GM12878 (cell line): ENCODE results near the gene SLC39A2. TPM values are rescaled to one million over a fixed set of nuclear protein-coding genes. Genes with fewer than 3 reads are reported as not detected.

ENCODE experiments used
- ATAC-seq: fragments of 200-7000 bp; cut with Tn5 transposase; 3 replicates; pipeline ENCODE4 v1.9.1; 2020; ENCODE audit warnings: mild to moderate bottlenecking, moderate library complexity
- BruUV-seq: library from RNA; stranded (reverse); fragments of 400-500 nt; replicated peaks from 2 replicates; lab custom pipeline; 2021; lab: Mats Ljungman, UMichigan
- CTCF ChIA-PET: fragments of 300-600 bp; sonication (Branson Sonifier 250); formaldehyde crosslinking; extraction: SDS; loops from one replicate; lab custom pipeline; 2021; ENCODE audit warnings: inconsistent platforms; lab: Yijun Ruan, JAX
- POLR2A ChIA-PET: fragments of 350-600 bp; formaldehyde crosslinking; extraction: SDS; loops from one replicate; lab custom pipeline; 2021; ENCODE audit warnings: inconsistent platforms; lab: Charles Lee
- RAD21 ChIA-PET: fragments of 300-600 bp; sonication (Branson Sonifier 250); formaldehyde crosslinking; loops from one replicate; lab custom pipeline; 2023; ENCODE audit warnings: antibody characterized with exemption; ENCODE audit not compliant: unreplicated experiment; lab: Charles Lee
- SMC1A ChIA-PET: fragments of 300-600 bp; sonication (Branson Sonifier 250); formaldehyde crosslinking; loops from one replicate; lab custom pipeline; 2023; ENCODE audit not compliant: unreplicated experiment, uncharacterized antibody; lab: Charles Lee
- DNase-seq: peaks from one replicate; pipeline ENCODE4 v3.0.0-alpha.2; 2011; ENCODE audit warnings: low read depth, low spot score
- FAIRE-seq: peaks from 3 replicates; lab custom pipeline; 2011; peaks lifted over from hg19 to GRCh38; lab: Jason Lieb, UNC
- H2AFZ ChIP-seq: 2 replicates; pipeline ENCODE4 v1.6.0; 2011; ENCODE audit warnings: low read depth, low read length, control low read depth; ENCODE audit not compliant: control insufficient read depth
- H3K27ac ChIP-seq: 2 replicates; pipeline ENCODE4 v1.5.1; 2011; ENCODE audit warnings: control low read depth; ENCODE audit not compliant: control insufficient read depth, insufficient read depth
- H3K27me3 ChIP-seq, 2 experiments: replicated peaks in 1 of 2; 2 replicates each; pipeline versions ENCODE4 v1.6.0 to v1.6.1; 2011; ENCODE audit warnings: low read length in 1 of 2; ENCODE audit not compliant: control insufficient read depth in 2 of 2, insufficient read depth in 2 of 2
- H3K36me3 ChIP-seq, 2 experiments: 2 replicates each; pipeline ENCODE4 v1.5.1; 2011; ENCODE audit warnings: low read length in 1 of 2; ENCODE audit not compliant: control insufficient read depth in 2 of 2, insufficient read depth in 2 of 2
- H3K4me1 ChIP-seq: 2 replicates; pipeline ENCODE4 v1.6.1; 2011; ENCODE audit warnings: mild to moderate bottlenecking, low read length, moderate library complexity, mixed read lengths; ENCODE audit not compliant: control insufficient read depth, insufficient read depth
- H3K4me2 ChIP-seq: 2 replicates; pipeline ENCODE4 v1.6.0; 2011; ENCODE audit warnings: control low read depth; ENCODE audit not compliant: control insufficient read depth, insufficient read depth
- H3K4me3 ChIP-seq: fragments of 200-600 bp; sonication (generic); 2 replicates; pipeline ENCODE4 v1.5.1; 2016
- H3K79me2 ChIP-seq: 2 replicates; pipeline ENCODE4 v1.6.0; 2011; ENCODE audit warnings: low read length; ENCODE audit not compliant: control insufficient read depth, insufficient read depth
- H3K9ac ChIP-seq: 2 replicates; pipeline ENCODE4 v1.8.0; 2011; ENCODE audit warnings: low read length, control low read depth, mixed read lengths; ENCODE audit not compliant: control insufficient read depth, insufficient read depth
- H3K9me3 ChIP-seq: replicated peaks from 3 replicates; pipeline ENCODE4 v1.5.1; 2011; ENCODE audit warnings: mild to moderate bottlenecking, low read length; ENCODE audit not compliant: control insufficient read depth, insufficient read depth
- H4K20me1 ChIP-seq: 2 replicates; pipeline ENCODE4 v1.6.0; 2011; ENCODE audit not compliant: control insufficient read depth, insufficient read depth
- JUNB ChIP-seq: IDR thresholded peaks from 2 replicates; pipeline ENCODE4 v1.6.1; 2016; ENCODE audit warnings: antibody characterized with exemption, mild to moderate bottlenecking
- PRDM15 ChIP-seq: fragments of 450-650 bp; formaldehyde crosslinking; IDR thresholded peaks from 2 replicates; pipeline ENCODE4 v1.4.0; 2020; ENCODE audit warnings: mild to moderate bottlenecking, moderate library complexity
- SMAD1 ChIP-seq: fragments of 450-650 bp; IDR thresholded peaks from 2 replicates; pipeline ENCODE4 v1.6.1; 2018; ENCODE audit warnings: mild to moderate bottlenecking, low read depth; ENCODE audit not compliant: partially characterized antibody
- WGBS: methylation state at CpG from one replicate; pipeline ENCODE4 v1.1.6; 2016; ENCODE audit warnings: low lambda C conversion rate; ENCODE audit not compliant: insufficient replicate concordance, insufficient coverage; ENCODE audit errors: missing lambda C conversion rate; 5-methylcytosine and 5-hydroxymethylcytosine counted together
- in situ Hi-C: fragments of 300-500 bp; cut with MboI; formaldehyde crosslinking; loops from 9 replicates; pipeline ENCODE4 v1.14.3; 2018; ENCODE audit warnings: mixed read lengths
- intact Hi-C: fragments of 100-400 bp; cut with micrococcal nuclease; formaldehyde crosslinking; loops from one replicate; pipeline ENCODE4 v1.14.2; 2022; ENCODE audit not compliant: unreplicated experiment
- polyA plus RNA-seq, 11 experiments: library from polyadenylated mRNA; depleted of rRNA in 4 of 11; unstranded in 6 of 11; stranded (reverse) in 5 of 11; fragments of >200 nt; fragmentation: Nextera tagmentation in 4 of 11; fragmentation: Illumina TruSeq in 1 of 11; extraction: Ambion mirVana in 4 of 11; extraction: Trizol in 1 of 11; gene quantifications; 1 replicate in 1 of 11; 2 replicates in 10 of 11; pipeline versions ENCODE4 v1.2.1 to v1.2.3, GENCODE V29; 2011 to 2016; ENCODE audit warnings: inconsistent platforms in 2 of 11, missing spikeins in 2 of 11, low read depth in 1 of 11
- total RNA-seq, 4 experiments: library from RNA; depleted of rRNA in 3 of 4; stranded (reverse); fragments of >200 nt in 3 of 4; fragmentation: Illumina TruSeq in 1 of 4; extraction: Trizol in 1 of 4; gene quantifications; 2 replicates each; pipeline versions ENCODE4 v1.2.1 to v1.2.3, GENCODE V29; 2013 to 2021

Gene SLC39A2
- total and polyA plus RNA-seq, 10 of the 15 experiments (the other 5 are each of a cell fraction or from before 2014, with no cell fraction given): 0.06 to 0.14 (median 0.11) TPM; not detected in 6

- TF ChIP-seq PRDM15 (CRISPR knock-in tag) (no peak), JUNB (no peak), SMAD1 (no peak)
- FAIRE-seq (no peak), DNase-seq (no peak), ATAC-seq (no peak)
- H3K27ac ChIP-seq: no peak overlapping the region
- H3K79me2 ChIP-seq: no peaks in the 10 kb centered on the region
- no peaks in the 10 kb centered on the region for H3K9me3 ChIP-seq
- no peak overlapping the region for H3K9ac ChIP-seq
- RAD21 ChIA-PET: interaction anchor here (1.8 kb wide), 1 partner anchor 24 kb away, joined by 4 read pairs; no protein-coding TSS in a partner anchor
- H3K36me3 ChIP-seq: no peaks in the 10 kb centered on the region
- BruUV-seq: no TSS peak
- in situ Hi-C loops (no loop called here), intact Hi-C loops (no loop called here)
- H3K27me3 ChIP-seq: peaks cover 0 to 11% of the 10 kb centered on the region in 2 experiments; a peak in 2 of 4 replicates
- 0% methylated on average over 2 of the region's 2 CpGs for WGBS
- POLR2A ChIA-PET: interaction anchor here (1.2 kb wide), 1 partner anchor 32 kb away, joined by 4 read pairs; no protein-coding TSS in a partner anchor
- CTCF ChIA-PET: interaction anchor here (1.5 to 3.2 kb wide), 4 partner anchors 13 to 57 kb away, joined by 3 to 22 read pairs (median 4); no protein-coding TSS in a partner anchor
- H3K4me3 ChIP-seq: no peak overlapping the region
- no peak overlapping the region for H3K4me2 ChIP-seq
- H2AFZ ChIP-seq: no peak overlapping the region
- SMC1A ChIA-PET: interaction anchor here (1.2 to 2.0 kb wide), 3 partner anchors 21 to 41 kb away, joined by 3 to 17 read pairs (median 4); no protein-coding TSS in a partner anchor
- H3K4me1 ChIP-seq: no peaks in the 10 kb centered on the region
- H4K20me1 ChIP-seq: no peaks in the 10 kb centered on the region; the same call in 1 of the 2 replicates
Observed at GRCh38 chr14:21047378-21047781, 48.3 kb downstream of the SLC39A2 start.
